C4-2B (cell line): ENCODE results near the gene SUGP1.

Experiments used
- ZFX ChIP-seq: fragments of 450-650 bp; IDR thresholded peaks from 2 replicates; pipeline ENCODE4 v1.6.1; 2017
- TF ChIP-seq, protein P1 (sequence below): fragments of 450-650 bp; conservative IDR thresholded peaks from 2 replicates; pipeline ENCODE4 v1.5.1; 2017; ENCODE audit warnings: mild to moderate bottlenecking

DNA sequence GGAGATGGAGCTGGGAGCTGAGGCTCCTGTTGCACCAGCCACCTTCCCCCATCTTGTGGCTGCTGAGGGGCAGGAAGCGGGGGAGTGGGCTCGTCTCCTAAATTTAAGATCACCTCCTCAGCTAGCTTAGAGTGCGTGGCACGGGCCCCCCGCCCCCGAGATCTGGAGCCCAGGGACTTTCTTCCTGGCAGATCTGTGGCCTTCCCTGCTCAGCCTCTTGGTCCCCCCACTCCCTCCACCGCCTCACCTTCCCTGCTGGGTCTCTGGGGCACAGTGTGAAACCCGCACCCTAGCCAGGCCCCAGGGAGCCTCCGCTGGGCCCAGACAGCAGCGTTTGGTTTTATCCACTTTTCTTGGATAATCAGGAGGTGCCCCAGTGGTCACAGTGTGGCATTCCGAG is 36.2 kb upstream of the SUGP1 start:
- TF ChIP-seq, protein P1, sequence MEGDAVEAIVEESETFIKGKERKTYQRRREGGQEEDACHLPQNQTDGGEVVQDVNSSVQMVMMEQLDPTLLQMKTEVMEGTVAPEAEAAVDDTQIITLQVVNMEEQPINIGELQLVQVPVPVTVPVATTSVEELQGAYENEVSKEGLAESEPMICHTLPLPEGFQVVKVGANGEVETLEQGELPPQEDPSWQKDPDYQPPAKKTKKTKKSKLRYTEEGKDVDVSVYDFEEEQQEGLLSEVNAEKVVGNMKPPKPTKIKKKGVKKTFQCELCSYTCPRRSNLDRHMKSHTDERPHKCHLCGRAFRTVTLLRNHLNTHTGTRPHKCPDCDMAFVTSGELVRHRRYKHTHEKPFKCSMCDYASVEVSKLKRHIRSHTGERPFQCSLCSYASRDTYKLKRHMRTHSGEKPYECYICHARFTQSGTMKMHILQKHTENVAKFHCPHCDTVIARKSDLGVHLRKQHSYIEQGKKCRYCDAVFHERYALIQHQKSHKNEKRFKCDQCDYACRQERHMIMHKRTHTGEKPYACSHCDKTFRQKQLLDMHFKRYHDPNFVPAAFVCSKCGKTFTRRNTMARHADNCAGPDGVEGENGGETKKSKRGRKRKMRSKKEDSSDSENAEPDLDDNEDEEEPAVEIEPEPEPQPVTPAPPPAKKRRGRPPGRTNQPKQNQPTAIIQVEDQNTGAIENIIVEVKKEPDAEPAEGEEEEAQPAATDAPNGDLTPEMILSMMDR: no peak
- TF ChIP-seq ZFX: no peak
